ENCODE data around the gene TNIK.

DNA sequence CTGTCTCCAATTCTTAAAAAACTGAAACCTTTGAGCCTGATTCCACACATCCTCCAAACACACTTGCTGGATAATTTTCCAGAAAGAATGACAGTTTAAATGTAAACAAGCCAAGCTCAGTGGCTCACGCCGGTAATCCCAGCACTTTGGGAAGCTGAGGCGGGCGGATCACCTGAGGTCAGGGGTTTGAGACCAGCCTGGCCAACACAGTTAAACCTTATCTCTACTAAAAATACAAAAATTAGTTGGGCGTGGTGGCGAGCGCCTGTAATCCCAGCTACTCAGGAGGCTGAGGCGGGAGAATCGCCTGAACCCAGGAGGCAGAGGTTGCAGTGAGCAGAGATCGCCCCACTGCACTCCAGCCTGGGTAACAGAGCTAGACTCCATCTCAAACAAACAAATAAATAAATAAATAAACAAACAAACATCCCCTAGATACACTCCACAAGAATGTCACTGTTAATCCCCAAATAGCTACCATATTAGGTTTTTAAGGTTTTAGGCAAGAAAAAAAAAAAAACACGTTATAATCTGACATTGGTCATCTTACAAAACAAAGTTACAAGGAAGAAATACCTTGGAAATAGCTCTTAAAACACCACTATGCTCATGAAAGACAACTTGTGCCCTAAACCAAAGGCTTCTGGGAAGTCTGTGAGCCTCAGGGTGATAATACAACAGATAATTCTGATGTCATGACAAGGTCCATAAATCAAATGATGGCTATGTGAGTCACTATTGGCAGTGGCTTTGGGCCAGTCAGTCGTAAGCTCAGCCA lies 13.2 kb downstream of the TNIK start:
- TF ChIP-seq POLR2A (IDR thresholded peaks at IDR 0.05; ENCODE audit: insufficient read depth in 1 of 2, low read depth in 2 of 2, low read length in 2 of 2), result no peak
- TF ChIP-seq FOXA1 (IDR thresholded peaks at IDR 0.05), result no peak
- no peak for TF ChIP-seq FOXA1 (CRISPR knock-in tag; IDR thresholded peaks at IDR 0.05)
- TF ChIP-seq, protein P1, sequence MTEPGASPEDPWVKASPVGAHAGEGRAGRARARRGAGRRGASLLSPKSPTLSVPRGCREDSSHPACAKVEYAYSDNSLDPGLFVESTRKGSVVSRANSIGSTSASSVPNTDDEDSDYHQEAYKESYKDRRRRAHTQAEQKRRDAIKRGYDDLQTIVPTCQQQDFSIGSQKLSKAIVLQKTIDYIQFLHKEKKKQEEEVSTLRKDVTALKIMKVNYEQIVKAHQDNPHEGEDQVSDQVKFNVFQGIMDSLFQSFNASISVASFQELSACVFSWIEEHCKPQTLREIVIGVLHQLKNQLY (CRISPR knock-in tag; IDR thresholded peaks at IDR 0.05), result no peak
- no peak for TF ChIP-seq NFYB (CRISPR knock-in tag; IDR thresholded peaks at IDR 0.05)
- no peak for TF ChIP-seq POLR2AphosphoS5 (IDR thresholded peaks at IDR 0.05; ENCODE audit: low read depth, low read length)
- no peak for TF ChIP-seq MEIS1 (CRISPR knock-in tag; IDR thresholded peaks at IDR 0.05; ENCODE audit: borderline replicate concordance)
- no peak for TF ChIP-seq ZNF746 (CRISPR knock-in tag; IDR thresholded peaks at IDR 0.05)
- no peak for TF ChIP-seq CHD4 (IDR thresholded peaks at IDR 0.05; ENCODE audit: borderline replicate concordance, low read length)
- no peak for TF ChIP-seq ZBTB33 (CRISPR knock-in tag; IDR thresholded peaks at IDR 0.05)
- TF ChIP-seq EP300 (IDR thresholded peaks at IDR 0.05; ENCODE audit: low read depth in 2 of 2, low read length in 2 of 2), result no peak
- TF ChIP-seq EP300 (CRISPR knock-in tag; IDR thresholded peaks at IDR 0.05; ENCODE audit: borderline replicate concordance), result no peak
- TF ChIP-seq ZBTB14 (CRISPR knock-in tag; IDR thresholded peaks at IDR 0.05), result no peak

Measured in HepG2 (cell line).